IMR-90 (cell line): ENCODE results near the gene NFATC1. TPM values are rescaled to one million over a fixed set of nuclear protein-coding genes. Genes with fewer than 3 reads are reported as not detected.

Source experiments
- ATAC-seq: fragments of 200-7000 bp; cut with Tn5 transposase; 2 replicates; pipeline ENCODE4 v1.9.1; 2020; ENCODE audit warnings: low read depth, mild to moderate bottlenecking, moderate library complexity
- BruUV-seq: library from RNA; stranded (reverse); fragments of 400-500 nt; replicated peaks from 2 replicates; lab custom pipeline; 2021; lab: Mats Ljungman, UMichigan
- CTCF ChIA-PET: fragments of 300-600 bp; formaldehyde crosslinking; extraction: SDS; loops from one replicate; lab custom pipeline; 2021; ENCODE audit warnings: antibody characterized with exemption; lab: Yijun Ruan, JAX
- POLR2A ChIA-PET: fragments of 300-600 bp; sonication (Branson Sonifier 250); formaldehyde crosslinking; loops from one replicate; lab custom pipeline; 2022; ENCODE audit warnings: antibody characterized with exemption; ENCODE audit not compliant: unreplicated experiment; lab: Charles Lee
- DNase-seq: peaks from one replicate; pipeline ENCODE4 v3.0.0; 2013
- H2AFZ ChIP-seq: replicated peaks from 2 replicates; pipeline ENCODE3; 2013; ENCODE audit warnings: low read length, mild to moderate bottlenecking; ENCODE audit not compliant: poor library complexity
- H2AK5ac ChIP-seq: 2 replicates; pipeline ENCODE4 v1.6.1; 2013; ENCODE audit warnings: low read depth, low read length, inconsistent platforms
- H2AK9ac ChIP-seq: replicated peaks from 2 replicates; pipeline ENCODE3; 2013; ENCODE audit warnings: mild to moderate bottlenecking, low read depth, low read length, moderate library complexity; ENCODE audit not compliant: poor library complexity
- H2BK120ac ChIP-seq: 2 replicates; pipeline ENCODE4 v1.6.1; 2013; ENCODE audit warnings: low read depth, low read length, inconsistent platforms
- H2BK15ac ChIP-seq: 3 replicates; pipeline ENCODE4 v1.6.1; 2013; ENCODE audit warnings: low read depth, low read length, inconsistent platforms
- H2BK20ac ChIP-seq: 2 replicates; pipeline ENCODE4 v1.6.1; 2013; ENCODE audit warnings: low read depth, mild to moderate bottlenecking, inconsistent platforms, low read length, moderate library complexity
- H2BK5ac ChIP-seq: 2 replicates; pipeline ENCODE4 v1.6.1; 2013; ENCODE audit warnings: mild to moderate bottlenecking, low read depth, low read length, inconsistent platforms; ENCODE audit not compliant: poor library complexity, severe bottlenecking
- H3K14ac ChIP-seq: replicated peaks from 2 replicates; pipeline ENCODE4 v1.6.1; 2013; ENCODE audit warnings: low read depth, low read length, inconsistent platforms
- H3K18ac ChIP-seq: 2 replicates; pipeline ENCODE4 v1.6.1; 2013; ENCODE audit warnings: low read depth, low read length, control low read depth
- H3K23ac ChIP-seq: 2 replicates; pipeline ENCODE4 v1.6.1; 2013; ENCODE audit warnings: low read depth, low read length, inconsistent platforms
- H3K27ac ChIP-seq: 2 replicates; pipeline ENCODE4 v1.5.1; 2013; ENCODE audit warnings: mild to moderate bottlenecking, control low read depth, low read length; ENCODE audit not compliant: insufficient read depth
- H3K27me3 ChIP-seq: 2 replicates; pipeline ENCODE4 v1.6.1; 2013; ENCODE audit warnings: low read length; ENCODE audit not compliant: control insufficient read depth, insufficient read depth
- H3K36me3 ChIP-seq: 2 replicates; pipeline ENCODE4 v1.6.1; 2013; ENCODE audit warnings: low read length, mixed read lengths; ENCODE audit not compliant: control insufficient read depth, insufficient read depth
- H3K4ac ChIP-seq: 2 replicates; pipeline ENCODE4 v1.6.1; 2013; ENCODE audit warnings: low read depth, low read length, inconsistent platforms
- H3K4me1 ChIP-seq: 2 replicates; pipeline ENCODE4 v1.6.1; 2013; ENCODE audit warnings: low read length, mixed read lengths; ENCODE audit not compliant: control insufficient read depth, insufficient read depth
- H3K4me2 ChIP-seq: 2 replicates; pipeline ENCODE4 v1.6.1; 2013; ENCODE audit warnings: low read depth, mild to moderate bottlenecking, control low read depth, low read length, moderate library complexity
- H3K4me3 ChIP-seq: 2 replicates; pipeline ENCODE4 v1.5.1; 2013; ENCODE audit warnings: low read depth, mild to moderate bottlenecking, control low read depth, low read length, moderate library complexity; ENCODE audit not compliant: insufficient read depth
- H3K56ac ChIP-seq: 2 replicates; pipeline ENCODE4 v1.6.1; 2013; ENCODE audit warnings: low read length, inconsistent platforms; ENCODE audit not compliant: insufficient read depth; ENCODE audit errors: extremely low read depth
- H3K79me1 ChIP-seq, 2 experiments: 2 replicates each; pipeline ENCODE4 v1.6.1; 2013; ENCODE audit warnings: low read length in 2 of 2, inconsistent platforms in 1 of 2, low read depth in 1 of 2
- H3K9ac ChIP-seq: 2 replicates; pipeline ENCODE4 v1.6.1; 2013; ENCODE audit warnings: low read depth, low read length, control low read depth
- H3K9me1 ChIP-seq: 2 replicates; pipeline ENCODE4 v1.6.1; 2013; ENCODE audit warnings: low read length, inconsistent platforms; ENCODE audit not compliant: insufficient read depth
- H3K9me3 ChIP-seq: 2 replicates; pipeline ENCODE4 v1.6.1; 2013; ENCODE audit warnings: low read length; ENCODE audit not compliant: control insufficient read depth, insufficient read depth
- H4K20me1 ChIP-seq: 2 replicates; pipeline ENCODE4 v1.6.1; 2013; ENCODE audit warnings: low read length, inconsistent platforms; ENCODE audit not compliant: insufficient read depth
- H4K5ac ChIP-seq: 2 replicates; pipeline ENCODE4 v1.6.1; 2013; ENCODE audit warnings: mild to moderate bottlenecking, low read depth, low read length, control low read depth
- H4K8ac ChIP-seq, 2 experiments: 2 replicates each; pipeline ENCODE4 v1.6.1; 2013; ENCODE audit warnings: low read depth in 2 of 2, low read length in 2 of 2, control low read depth in 1 of 2, inconsistent platforms in 1 of 2
- H4K91ac ChIP-seq: 2 replicates; pipeline ENCODE4 v1.6.1; 2013; ENCODE audit warnings: low read depth, low read length, inconsistent platforms; ENCODE audit not compliant: insufficient read depth
- BHLHE40 ChIP-seq: fragments of 150-350 bp; IDR thresholded peaks from 2 replicates; pipeline ENCODE4 v1.6.1; 2016; ENCODE audit warnings: mild to moderate bottlenecking, low read depth, low read length
- CEBPB ChIP-seq: IDR thresholded peaks from 2 replicates; pipeline ENCODE4 v1.6.1; 2012; ENCODE audit warnings: low read depth, low read length, improper control_type of control experiment
- CHD1 ChIP-seq: IDR thresholded peaks from 2 replicates; pipeline ENCODE4 v1.6.1; 2012; ENCODE audit warnings: low read depth, low read length, improper control_type of control experiment
- CTCF ChIP-seq: conservative IDR thresholded peaks from 2 replicates; pipeline ENCODE4 v1.5.1; 2012; ENCODE audit warnings: mild to moderate bottlenecking, low read depth, low read length, improper control_type of control experiment
- ELK1 ChIP-seq: fragments of 150-350 bp; IDR thresholded peaks from 2 replicates; pipeline ENCODE4 v1.6.1; 2016; ENCODE audit warnings: low read depth, mild to moderate bottlenecking, low read length, moderate library complexity, borderline replicate concordance
- FOS ChIP-seq: fragments of 150-350 bp; IDR thresholded peaks from 2 replicates; pipeline ENCODE4 v1.6.1; 2016; ENCODE audit warnings: low read depth, low read length
- MAFK ChIP-seq: IDR thresholded peaks from 2 replicates; pipeline ENCODE4 v1.6.1; 2012; ENCODE audit warnings: low read depth, low read length, improper control_type of control experiment
- MAZ ChIP-seq: IDR thresholded peaks from 2 replicates; pipeline ENCODE4 v1.6.1; 2012; ENCODE audit warnings: low read depth, mild to moderate bottlenecking, low read length, improper control_type of control experiment, moderate library complexity, borderline replicate concordance
- MXI1 ChIP-seq: IDR thresholded peaks from 2 replicates; pipeline ENCODE4 v1.6.1; 2012; ENCODE audit warnings: low read depth, mild to moderate bottlenecking, low read length, moderate library complexity, borderline replicate concordance
- NFE2L2 ChIP-seq: fragments of 150-350 bp; IDR thresholded peaks from 2 replicates; pipeline ENCODE4 v1.6.1; 2016; ENCODE audit warnings: low read depth, mild to moderate bottlenecking, low read length
- POLR2A ChIP-seq: IDR thresholded peaks from 2 replicates; pipeline ENCODE4 v1.6.1; 2012; ENCODE audit warnings: mild to moderate bottlenecking, low read depth, low read length
- RAD21 ChIP-seq: IDR thresholded peaks from 2 replicates; pipeline ENCODE4 v1.6.1; 2012; ENCODE audit warnings: low read length, improper control_type of control experiment
- RCOR1 ChIP-seq: IDR thresholded peaks from 2 replicates; pipeline ENCODE4 v1.6.1; 2012; ENCODE audit warnings: mild to moderate bottlenecking, low read length, improper control_type of control experiment; ENCODE audit not compliant: insufficient replicate concordance
- RFX5 ChIP-seq: IDR thresholded peaks from 2 replicates; pipeline ENCODE4 v1.8.0; 2012; ENCODE audit warnings: low read depth, mild to moderate bottlenecking, low read length, moderate library complexity
- SMC3 ChIP-seq: fragments of 150-350 bp; IDR thresholded peaks from 2 replicates; pipeline ENCODE4 v1.6.1; 2016; ENCODE audit warnings: low read depth, mild to moderate bottlenecking, antibody characterized with exemption, low read length, moderate library complexity
- USF2 ChIP-seq: fragments of 150-350 bp; IDR thresholded peaks from 2 replicates; pipeline ENCODE4 v1.6.1; 2017; ENCODE audit warnings: mild to moderate bottlenecking, antibody characterized with exemption, low read length, low read depth
- WGBS, 2 experiments: methylation state at CpG; one replicate each; pipeline versions ENCODE4 v1.1.5 to v1.1.7; 2013; ENCODE audit warnings: missing lambda C conversion rate in 2 of 2; ENCODE audit not compliant: insufficient read length in 1 of 2; ENCODE audit errors: extremely low coverage in 2 of 2; 5-methylcytosine and 5-hydroxymethylcytosine counted together
- dilution Hi-C: fragments of 300-500 bp; cut with HindIII; formaldehyde crosslinking; loops from one replicate; pipeline ENCODE4 v1.14.3; 2018; ENCODE audit warnings: low sequenced_read_pairs; ENCODE audit not compliant: unreplicated experiment
- in situ Hi-C: fragments of 300-500 bp; cut with MboI; formaldehyde crosslinking; loops from 3 replicates; pipeline ENCODE4 v1.14.3; 2019; ENCODE audit warnings: low sequenced_read_pairs, inconsistent platforms, mixed read lengths
- intact Hi-C: fragments of 100-400 bp; cut with micrococcal nuclease; formaldehyde crosslinking; loops from 2 replicates; pipeline ENCODE4 v1.10.0; 2022
- polyA plus RNA-seq, 3 experiments: library from polyadenylated mRNA; depleted of rRNA; stranded (reverse); fragments of >200 nt; gene quantifications; 2 replicates each; pipeline ENCODE4 v1.2.3, GENCODE V29; 2012; ENCODE audit warnings: low replicate concordance in 1 of 3
- total RNA-seq: library from RNA; depleted of rRNA; stranded (reverse); fragments of >200 nt; gene quantifications from 2 replicates; pipeline ENCODE4 v1.2.3, GENCODE V29; 2012

Gene NFATC1
- total and polyA plus RNA-seq, 2 of the 4 experiments (the other 2 are of a cell fraction), result 0.36 to 1.8 TPM

GRCh38 chr18:79555885-79556284 is 160.2 kb downstream of the NFATC1 start:
- H3K9me3 ChIP-seq, result no peaks in the 10 kb centered on the region
- H2BK120ac ChIP-seq, result no peak overlapping the region
- H2AK9ac ChIP-seq, result no peak overlapping the region
- H2BK5ac ChIP-seq, result no peak overlapping the region
- intact Hi-C loops (no loop called here), in situ Hi-C loops (no loop called here), dilution Hi-C loops (no loop called here)
- no peak for TF ChIP-seq FOS
- no peak for TF ChIP-seq RAD21
- TF ChIP-seq CTCF, result no peak
- no peak for TF ChIP-seq RCOR1
- TF ChIP-seq USF2, result no peak
- TF ChIP-seq SMC3, result no peak
- no peak for TF ChIP-seq ELK1
- TF ChIP-seq MAZ, result no peak
- no peak for TF ChIP-seq CHD1
- no peak for TF ChIP-seq NFE2L2
- no peak for TF ChIP-seq POLR2A
- no peak for TF ChIP-seq MXI1
- TF ChIP-seq BHLHE40, result no peak
- no peak for TF ChIP-seq MAFK
- TF ChIP-seq RFX5, result no peak
- no peak for TF ChIP-seq CEBPB
- ChIA-PET CTCF (no interaction called here), POLR2A (interaction anchor here (0.5 kb wide), 1 partner anchor 33 kb away, joined by 6 read pairs; no protein-coding TSS in a partner anchor)
- H2BK15ac ChIP-seq, result no peak overlapping the region
- H3K27me3 ChIP-seq, result peaks cover 15% of the 10 kb centered on the region; the same call in 1 of the 2 replicates
- H3K14ac ChIP-seq, result no peak overlapping the region
- H3K9me1 ChIP-seq, result no peaks in the 10 kb centered on the region
- H3K4me3 ChIP-seq, result no peak overlapping the region
- H3K4me1 ChIP-seq, result no peaks in the 10 kb centered on the region
- no peak overlapping the region for H3K56ac ChIP-seq
- no peak overlapping the region for H4K91ac ChIP-seq
- no peak overlapping the region for H4K5ac ChIP-seq
- no peak overlapping the region for H3K27ac ChIP-seq
- WGBS, 2 experiments, result 93% methylated on average over 10 of the region's 19 CpGs; no CpG with 5 or more reads in 1 of the 2 experiments
- no peaks in the 10 kb centered on the region for H3K36me3 ChIP-seq
- H4K20me1 ChIP-seq, result no peaks in the 10 kb centered on the region
- H3K4me2 ChIP-seq, result no peak overlapping the region
- DNase-seq (no peak), ATAC-seq (no peak)
- H3K23ac ChIP-seq, result no peak overlapping the region
- no peak overlapping the region for H4K8ac ChIP-seq
- no peak overlapping the region for H3K4ac ChIP-seq
- H2AK5ac ChIP-seq, result no peak overlapping the region
- H2AFZ ChIP-seq, result no peak overlapping the region
- BruUV-seq, result no TSS peak
- H2BK20ac ChIP-seq, result no peak overlapping the region
- no peak overlapping the region for H3K18ac ChIP-seq
- H3K9ac ChIP-seq, result no peak overlapping the region
- H3K79me1 ChIP-seq, result no peaks in the 10 kb centered on the region
